GM10248 (cell line): ENCODE data around the gene CA10.

Experiments
- CTCF ChIA-PET: fragments of 300-600 bp; sonication (Branson Sonifier 250); formaldehyde crosslinking; extraction: SDS; loops from one replicate; lab custom pipeline; 2021; ENCODE audit warnings: antibody characterized with exemption; lab: Yijun Ruan, JAX
- POLR2A ChIA-PET: fragments of 350-650 bp; sonication (Branson Sonifier 250); formaldehyde crosslinking; extraction: SDS; loops from one replicate; lab custom pipeline; 2020; ENCODE audit warnings: antibody characterized with exemption; lab: Yijun Ruan, JAX
- DNase-seq: peaks from one replicate; pipeline ENCODE4 v3.0.0; 2012; ENCODE audit errors: extremely low spot score
- CTCF ChIP-seq: IDR thresholded peaks from 2 replicates; pipeline ENCODE4 v1.5.1; 2012; ENCODE audit warnings: mild to moderate bottlenecking, low read depth; ENCODE audit errors: extremely low read depth, missing control alignments, control extremely low read depth

CA10 gene

GRCh38 chr17:51801626-51802025, 356.9 kb downstream of the CA10 start:
- no peak for DNase-seq
- POLR2A ChIA-PET: no interaction called here
- CTCF ChIA-PET: no interaction called here
- TF ChIP-seq CTCF: no peak

- ChIA-PET CTCF (no interaction called here), POLR2A (no interaction called here)
- no peak for TF ChIP-seq CTCF
- DNase-seq: no peak
Observed at GRCh38 chr17:51799981-51800380, 358.5 kb downstream of the CA10 start.

- ChIA-PET CTCF (no interaction called here), POLR2A (no interaction called here)
- no peak for DNase-seq
- TF ChIP-seq CTCF: no peak
Observed at GRCh38 chr17:51799240-51799639, 359.3 kb downstream of the CA10 start.

GRCh38 chr17:51797150-51797549, 361.4 kb downstream of the CA10 start:
- POLR2A ChIA-PET: no interaction called here
- CTCF ChIA-PET: no interaction called here
- DNase-seq: no peak
- TF ChIP-seq CTCF: no peak

GRCh38 chr17:51796026-51796425, 362.5 kb downstream of the CA10 start:
- TF ChIP-seq CTCF: no peak
- DNase-seq: no peak
- ChIA-PET CTCF (no interaction called here), POLR2A (no interaction called here)

- no peak for DNase-seq
- CTCF ChIA-PET: no interaction called here
- no peak for TF ChIP-seq CTCF
- POLR2A ChIA-PET: no interaction called here
Observed at GRCh38 chr17:51795401-51795800, 363.1 kb downstream of the CA10 start.

GRCh38 chr17:51794466-51794865, 364.0 kb downstream of the CA10 start:
- no peak for TF ChIP-seq CTCF
- DNase-seq: no peak
- POLR2A ChIA-PET: no interaction called here
- CTCF ChIA-PET: no interaction called here
